NB4 (cell line): ENCODE data around the gene SMAD5.

ENCODE experiments used
- MYC ChIP-seq: IDR thresholded peaks from 2 replicates; pipeline ENCODE4 v1.6.1; 2011; ENCODE audit warnings: low read depth, low read length
- POLR2A ChIP-seq: IDR thresholded peaks from 2 replicates; pipeline ENCODE4 v1.6.1; 2011; ENCODE audit warnings: mild to moderate bottlenecking; ENCODE audit not compliant: insufficient read length; ENCODE audit errors: extremely low read depth
- TF ChIP-seq, protein P1 (sequence below): IDR thresholded peaks from one replicate; pipeline ENCODE4 v1.5.1; 2012; ENCODE audit warnings: low read depth, low read length
- TF ChIP-seq, protein P2 (sequence below): IDR thresholded peaks from 2 replicates; pipeline ENCODE4 v1.6.1; 2011; ENCODE audit warnings: low read depth, low read length

DNA sequence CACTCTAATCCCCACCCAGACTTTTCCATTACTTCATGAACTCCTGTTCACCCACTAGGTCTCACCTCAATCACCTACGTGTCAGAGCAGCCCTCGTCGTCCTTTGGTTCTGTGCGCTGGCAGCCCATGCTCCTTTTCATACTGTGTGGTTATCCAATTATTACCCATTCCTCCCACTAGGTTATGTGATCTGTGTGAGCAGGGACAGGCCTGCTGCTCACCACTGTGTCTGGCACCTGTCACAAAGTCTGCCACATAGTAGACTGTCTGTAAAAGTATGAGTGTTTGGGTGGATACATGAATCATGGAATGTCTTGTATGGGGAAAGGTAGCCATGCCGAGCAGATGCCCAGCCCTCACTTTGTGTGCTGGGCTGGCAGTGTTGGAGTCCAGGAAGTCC, 12.1 kb upstream of the SMAD5 start:
- TF ChIP-seq POLR2A: no peak
- TF ChIP-seq, protein P1, sequence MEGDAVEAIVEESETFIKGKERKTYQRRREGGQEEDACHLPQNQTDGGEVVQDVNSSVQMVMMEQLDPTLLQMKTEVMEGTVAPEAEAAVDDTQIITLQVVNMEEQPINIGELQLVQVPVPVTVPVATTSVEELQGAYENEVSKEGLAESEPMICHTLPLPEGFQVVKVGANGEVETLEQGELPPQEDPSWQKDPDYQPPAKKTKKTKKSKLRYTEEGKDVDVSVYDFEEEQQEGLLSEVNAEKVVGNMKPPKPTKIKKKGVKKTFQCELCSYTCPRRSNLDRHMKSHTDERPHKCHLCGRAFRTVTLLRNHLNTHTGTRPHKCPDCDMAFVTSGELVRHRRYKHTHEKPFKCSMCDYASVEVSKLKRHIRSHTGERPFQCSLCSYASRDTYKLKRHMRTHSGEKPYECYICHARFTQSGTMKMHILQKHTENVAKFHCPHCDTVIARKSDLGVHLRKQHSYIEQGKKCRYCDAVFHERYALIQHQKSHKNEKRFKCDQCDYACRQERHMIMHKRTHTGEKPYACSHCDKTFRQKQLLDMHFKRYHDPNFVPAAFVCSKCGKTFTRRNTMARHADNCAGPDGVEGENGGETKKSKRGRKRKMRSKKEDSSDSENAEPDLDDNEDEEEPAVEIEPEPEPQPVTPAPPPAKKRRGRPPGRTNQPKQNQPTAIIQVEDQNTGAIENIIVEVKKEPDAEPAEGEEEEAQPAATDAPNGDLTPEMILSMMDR: no peak
- TF ChIP-seq MYC: no peak
- TF ChIP-seq, protein P2, sequence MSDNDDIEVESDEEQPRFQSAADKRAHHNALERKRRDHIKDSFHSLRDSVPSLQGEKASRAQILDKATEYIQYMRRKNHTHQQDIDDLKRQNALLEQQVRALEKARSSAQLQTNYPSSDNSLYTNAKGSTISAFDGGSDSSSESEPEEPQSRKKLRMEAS: no peak
